Liver (tissue), 9 donors: ENCODE data around the gene MARCHF11. TPM values are rescaled to one million over a fixed set of nuclear protein-coding genes. Genes with fewer than 3 reads are reported as not detected.

Experiments used
- DNase-seq: peaks from one replicate; pipeline ENCODE4 v3.0.0-alpha.2; 2017; ENCODE audit warnings: low spot score
- H3K27ac ChIP-seq, 2 donors: one replicate each; pipeline ENCODE4 v1.7.0; 2013; ENCODE audit warnings: inconsistent platforms in 2 of 2, low read length in 2 of 2, control low read depth in 1 of 2, low read depth in 1 of 2, mild to moderate bottlenecking in 1 of 2
- H3K27me3 ChIP-seq, 4 donors: one replicate each; pipeline versions ENCODE4 v1.6.1 to v1.7.0; 2013; ENCODE audit warnings: low read length in 3 of 4, inconsistent platforms in 1 of 4, mild to moderate bottlenecking in 1 of 4, moderate library complexity in 1 of 4; ENCODE audit not compliant: control insufficient read depth in 4 of 4, insufficient read depth in 4 of 4
- H3K36me3 ChIP-seq, 4 donors: one replicate each; pipeline versions ENCODE4 v1.6.1 to v1.7.0; 2013; ENCODE audit warnings: low read length in 3 of 4, mild to moderate bottlenecking in 3 of 4, low read depth in 1 of 4, moderate library complexity in 1 of 4; ENCODE audit not compliant: control insufficient read depth in 4 of 4, insufficient read depth in 3 of 4
- H3K4me1 ChIP-seq, 4 donors: one replicate each; pipeline versions ENCODE4 v1.6.1 to v1.7.0; 2013; ENCODE audit warnings: low read length in 3 of 4, mild to moderate bottlenecking in 3 of 4, moderate library complexity in 1 of 4; ENCODE audit not compliant: control insufficient read depth in 4 of 4, insufficient read depth in 4 of 4
- H3K4me3 ChIP-seq, 3 donors: one replicate each; pipeline versions ENCODE4 v1.6.1 to v1.7.0; 2013; ENCODE audit warnings: low read length in 3 of 3, control low read depth in 1 of 3, low read depth in 1 of 3, mild to moderate bottlenecking in 1 of 3
- H3K9ac ChIP-seq, 2 donors: one replicate each; pipeline ENCODE4 v1.7.0; 2013; ENCODE audit warnings: low read length in 2 of 2, mild to moderate bottlenecking in 2 of 2, moderate library complexity in 2 of 2, control low read depth in 1 of 2, low read depth in 1 of 2
- H3K9me3 ChIP-seq, 4 donors: one replicate each; pipeline versions ENCODE4 v1.6.1 to v1.7.0; 2013; ENCODE audit warnings: low read length in 3 of 4; ENCODE audit not compliant: control insufficient read depth in 4 of 4
- ATF3 ChIP-seq: IDR thresholded peaks from 2 replicates; pipeline ENCODE4 v1.6.1; 2016; ENCODE audit warnings: antibody characterized with exemption
- CTCF ChIP-seq: fragments of 150-350 bp; IDR thresholded peaks from 2 replicates; pipeline ENCODE4 v1.5.1; 2017; ENCODE audit warnings: improper control_type of control experiment, low read depth, low read length; ENCODE audit not compliant: missing input control
- EGR1 ChIP-seq, 2 donors: IDR thresholded peaks; 2 replicates each; pipeline ENCODE4 v1.6.1; 2016 to 2018; ENCODE audit warnings: antibody characterized with exemption in 2 of 2, low read depth in 2 of 2
- FOXA1 ChIP-seq: IDR thresholded peaks from 2 replicates; pipeline ENCODE4 v1.6.1; 2016; ENCODE audit warnings: antibody characterized with exemption
- FOXA2 ChIP-seq: IDR thresholded peaks from 2 replicates; pipeline ENCODE4 v1.6.1; 2016; ENCODE audit warnings: antibody characterized with exemption
- HNF4A ChIP-seq, 2 donors: conservative IDR thresholded peaks; 2 replicates each; pipeline ENCODE4 v1.6.1; 2016; ENCODE audit warnings: antibody characterized with exemption in 2 of 2, mild to moderate bottlenecking in 2 of 2
- JUND ChIP-seq, 2 donors: IDR thresholded peaks; 2 replicates each; pipeline ENCODE4 v1.6.1; 2016; ENCODE audit warnings: antibody characterized with exemption in 2 of 2
- NR2F2 ChIP-seq: IDR thresholded peaks from 2 replicates; pipeline ENCODE4 v1.6.1; 2016; ENCODE audit warnings: antibody characterized with exemption
- RAD21 ChIP-seq, 2 donors: IDR thresholded peaks; 2 replicates each; pipeline ENCODE4 v1.6.1; 2016; ENCODE audit warnings: antibody characterized with exemption in 2 of 2, mild to moderate bottlenecking in 2 of 2
- RXRA ChIP-seq, 2 donors: IDR thresholded peaks; 2 replicates each; pipeline ENCODE4 v1.6.1; 2017 to 2018; ENCODE audit warnings: antibody characterized with exemption in 2 of 2, mild to moderate bottlenecking in 1 of 2
- YY1 ChIP-seq: IDR thresholded peaks from 2 replicates; pipeline ENCODE4 v1.6.1; 2016; ENCODE audit warnings: antibody characterized with exemption, mild to moderate bottlenecking
- WGBS: extraction: QIAGEN DNeasy Blood & Tissue Kit; methylation state at CpG from one replicate; pipeline ENCODE4 v1.1.7; 2013; 5-methylcytosine and 5-hydroxymethylcytosine counted together
- polyA plus RNA-seq, 2 donors: library from polyadenylated mRNA; stranded (reverse) in 1 of 2; unstranded in 1 of 2; fragments of 200-250 nt in 1 of 2; fragments of >200 nt in 1 of 2; fragmentation: Nextera tagmentation in 1 of 2; extraction: Ambion mirVana in 1 of 2; gene quantifications; one replicate each; pipeline versions ENCODE4 v1.2.1 to v1.2.3, GENCODE V29; 2013 to 2015
- total RNA-seq, 2 donors: library from RNA; depleted of rRNA; stranded (reverse); fragments of >200 nt; gene quantifications; one replicate each; pipeline ENCODE4 v1.2.3, GENCODE V29; 2014
- TF ChIP-seq, protein P1 (sequence below): IDR thresholded peaks from 2 replicates; pipeline ENCODE4 v1.6.1; 2016; ENCODE audit warnings: antibody characterized with exemption, mild to moderate bottlenecking
- TF ChIP-seq, protein P2 (sequence below): IDR thresholded peaks from 2 replicates; pipeline ENCODE4 v1.6.1; 2016; ENCODE audit warnings: antibody characterized with exemption
- donor health status: healthy.
- donor health status: healthy.
- donor health status: healthy.
- donor health status: healthy.
- donor health status: healthy.

Gene MARCHF11
- total and polyA plus RNA-seq, 4 donors = 0.05 TPM; not detected in 3

DNA sequence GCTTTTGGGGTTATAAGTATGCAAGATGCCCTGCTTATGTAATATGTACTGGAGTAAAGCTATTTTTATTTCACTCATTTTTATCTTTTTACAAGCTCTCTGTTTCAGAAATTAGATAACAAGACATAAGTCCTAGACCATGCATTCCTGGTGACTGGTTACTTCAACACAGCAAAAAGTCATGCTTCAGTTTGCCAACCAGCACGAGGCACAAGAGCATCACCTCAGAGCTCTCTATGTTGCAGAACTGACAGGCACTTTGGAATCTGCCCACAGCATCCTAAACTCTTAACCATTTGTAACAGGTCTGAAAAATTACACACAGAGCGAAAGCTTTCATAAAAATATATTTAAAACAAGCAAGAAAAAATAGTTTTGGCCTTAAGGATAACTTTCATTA is 112.8 kb downstream of the MARCHF11 start:
- Histone ChIP-seq H3K9ac (no peak overlapping the region), H3K4me1 (no peaks in the 10 kb centered on the region), H3K27me3 (peaks cover 0 to 4% (median 0%) of the 10 kb centered on the region in 4 donors), H3K9me3 (no peaks in the 10 kb centered on the region), H3K36me3 (no peaks in the 10 kb centered on the region), H3K27ac (no peak overlapping the region), H3K4me3 (no peak overlapping the region)
- WGBS = 54% methylated on average over 2 of the region's 2 CpGs
- DNase-seq = no peak
- TF ChIP-seq, protein P1, sequence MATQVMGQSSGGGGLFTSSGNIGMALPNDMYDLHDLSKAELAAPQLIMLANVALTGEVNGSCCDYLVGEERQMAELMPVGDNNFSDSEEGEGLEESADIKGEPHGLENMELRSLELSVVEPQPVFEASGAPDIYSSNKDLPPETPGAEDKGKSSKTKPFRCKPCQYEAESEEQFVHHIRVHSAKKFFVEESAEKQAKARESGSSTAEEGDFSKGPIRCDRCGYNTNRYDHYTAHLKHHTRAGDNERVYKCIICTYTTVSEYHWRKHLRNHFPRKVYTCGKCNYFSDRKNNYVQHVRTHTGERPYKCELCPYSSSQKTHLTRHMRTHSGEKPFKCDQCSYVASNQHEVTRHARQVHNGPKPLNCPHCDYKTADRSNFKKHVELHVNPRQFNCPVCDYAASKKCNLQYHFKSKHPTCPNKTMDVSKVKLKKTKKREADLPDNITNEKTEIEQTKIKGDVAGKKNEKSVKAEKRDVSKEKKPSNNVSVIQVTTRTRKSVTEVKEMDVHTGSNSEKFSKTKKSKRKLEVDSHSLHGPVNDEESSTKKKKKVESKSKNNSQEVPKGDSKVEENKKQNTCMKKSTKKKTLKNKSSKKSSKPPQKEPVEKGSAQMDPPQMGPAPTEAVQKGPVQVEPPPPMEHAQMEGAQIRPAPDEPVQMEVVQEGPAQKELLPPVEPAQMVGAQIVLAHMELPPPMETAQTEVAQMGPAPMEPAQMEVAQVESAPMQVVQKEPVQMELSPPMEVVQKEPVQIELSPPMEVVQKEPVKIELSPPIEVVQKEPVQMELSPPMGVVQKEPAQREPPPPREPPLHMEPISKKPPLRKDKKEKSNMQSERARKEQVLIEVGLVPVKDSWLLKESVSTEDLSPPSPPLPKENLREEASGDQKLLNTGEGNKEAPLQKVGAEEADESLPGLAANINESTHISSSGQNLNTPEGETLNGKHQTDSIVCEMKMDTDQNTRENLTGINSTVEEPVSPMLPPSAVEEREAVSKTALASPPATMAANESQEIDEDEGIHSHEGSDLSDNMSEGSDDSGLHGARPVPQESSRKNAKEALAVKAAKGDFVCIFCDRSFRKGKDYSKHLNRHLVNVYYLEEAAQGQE = no peak
- TF ChIP-seq, protein P2, sequence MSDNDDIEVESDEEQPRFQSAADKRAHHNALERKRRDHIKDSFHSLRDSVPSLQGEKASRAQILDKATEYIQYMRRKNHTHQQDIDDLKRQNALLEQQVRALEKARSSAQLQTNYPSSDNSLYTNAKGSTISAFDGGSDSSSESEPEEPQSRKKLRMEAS = no peak
- TF ChIP-seq EGR1 (IDR thresholded peaks at IDR 0.05; ENCODE audit: low read depth in 2 of 2) (no peak), HNF4A (conservative IDR thresholded peaks at IDR 0.05) (no peak), RAD21 (IDR thresholded peaks at IDR 0.05) (no peak), ATF3 (no peak), NR2F2 (no peak)

- H3K4me1 ChIP-seq = no peaks in the 10 kb centered on the region
- 86% methylated on average over 2 of the region's 2 CpGs for WGBS
- no peak for TF ChIP-seq ATF3
- TF ChIP-seq RAD21 (IDR thresholded peaks at IDR 0.05) = no peak
- no peak for TF ChIP-seq CTCF
- no peak for TF ChIP-seq EGR1 (IDR thresholded peaks at IDR 0.05; ENCODE audit: low read depth in 2 of 2)
- no peak for TF ChIP-seq RXRA (IDR thresholded peaks at IDR 0.05)
- TF ChIP-seq JUND (IDR thresholded peaks at IDR 0.05) = no peak
- TF ChIP-seq FOXA2 = no peak
- TF ChIP-seq FOXA1 = no peak
- no peak for TF ChIP-seq HNF4A (conservative IDR thresholded peaks at IDR 0.05)
- TF ChIP-seq YY1 = no peak
- H3K27ac ChIP-seq = no peak overlapping the region
- H3K9me3 ChIP-seq = no peaks in the 10 kb centered on the region
- no peak overlapping the region for H3K9ac ChIP-seq
- no peaks in the 10 kb centered on the region for H3K36me3 ChIP-seq
- no peak for DNase-seq
- H3K4me3 ChIP-seq = no peak overlapping the region
- peaks cover 0 to 4% (median 0%) of the 10 kb centered on the region in 4 donors for H3K27me3 ChIP-seq
Observed at GRCh38 chr5:16066320-16066719, 113.3 kb downstream of the MARCHF11 start.
